Measurements from ENCODE around the gene LRRC4C. TPM values are rescaled to one million over a fixed set of nuclear protein-coding genes. Genes with fewer than 3 reads are reported as not detected.

Gene LRRC4C
- total RNA-seq, 1 experiment from 2014 or later: not detected

- Histone ChIP-seq H3K79me2 (ENCODE audit: low read length) (no peaks in the 10 kb centered on the region), H3K9me2 (replicated peaks; ENCODE audit: low read length) (no peaks in the 10 kb centered on the region), H4K20me1 (ENCODE audit: low read length) (no peaks in the 10 kb centered on the region), H3F3A (ENCODE audit: low read length, unreplicated experiment) (no peaks in the 10 kb centered on the region), H2AFZ (ENCODE audit: low read length) (no peak overlapping the region), H3K36me3 (ENCODE audit: low read depth, low read length) (no peaks in the 10 kb centered on the region), H3K9me3 (ENCODE audit: low read length) (no peaks in the 10 kb centered on the region), H3K4me3 (ENCODE audit: low read length) (no peak overlapping the region), H3K9ac (ENCODE audit: low read length) (no peak overlapping the region), H3K4me2 (ENCODE audit: low read length) (no peak overlapping the region), H3K27ac (ENCODE audit: low read length) (no peak overlapping the region), H3K4me1 (ENCODE audit: insufficient read depth, low read length) (no peaks in the 10 kb centered on the region), H3K27me3 (ENCODE audit: low read length) (no peaks in the 10 kb centered on the region)
- ChIA-PET POLR2A (ENCODE audit: unreplicated experiment) (no interaction called here), CTCF (no interaction called here)
- DNase-seq: no peak
- ATAC-seq: no peak
- no TSS peak for BruUV-seq (replicated peaks)
- no peak for TF ChIP-seq EZH2phosphoT487 (IDR thresholded peaks at IDR 0.05; ENCODE audit: borderline replicate concordance, low read length)
- TF ChIP-seq CTCF (conservative IDR thresholded peaks at IDR 0.05; ENCODE audit: low read depth, low read length): no peak
- intact Hi-C loops (cut with micrococcal nuclease): no loop called here
Measured at GRCh38 chr11:40467771-40468170, 991.7 kb downstream of the LRRC4C start.

DNA sequence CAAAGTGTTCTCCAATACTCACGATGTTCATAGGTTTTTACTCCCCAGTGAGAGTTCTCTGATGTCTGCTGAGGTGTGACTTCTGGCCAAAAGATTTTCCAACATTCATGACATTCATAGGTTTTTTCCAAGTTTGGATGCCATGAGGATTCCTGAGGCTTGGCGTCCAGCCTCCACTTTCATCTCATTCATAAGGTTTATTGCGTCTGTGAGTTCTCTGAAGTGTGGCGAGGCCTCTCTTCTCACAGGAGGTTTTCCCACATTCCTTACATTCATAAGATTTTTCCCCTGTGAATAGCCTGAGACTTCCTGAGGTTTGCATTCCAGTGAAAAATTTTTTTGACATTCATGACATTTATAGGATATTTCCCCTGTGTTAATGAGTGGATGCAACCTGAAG, 1014.1 kb downstream of the LRRC4C start:
- no peaks in the 10 kb centered on the region for H3K4me1 ChIP-seq (ENCODE audit: insufficient read depth, low read length)
- H4K20me1 ChIP-seq (ENCODE audit: low read length): no peaks in the 10 kb centered on the region
- ChIA-PET POLR2A (ENCODE audit: unreplicated experiment) (no interaction called here), CTCF (no interaction called here)
- H2AFZ ChIP-seq (ENCODE audit: low read length): no peak overlapping the region
- intact Hi-C loops (cut with micrococcal nuclease): no loop called here
- no peaks in the 10 kb centered on the region for H3F3A ChIP-seq (ENCODE audit: low read length, unreplicated experiment)
- TF ChIP-seq EZH2phosphoT487 (IDR thresholded peaks at IDR 0.05; ENCODE audit: borderline replicate concordance, low read length) (no peak), EZH2 (IDR thresholded peaks at IDR 0.05; ENCODE audit: low read length, unreplicated experiment) (no peak), CTCF (conservative IDR thresholded peaks at IDR 0.05; ENCODE audit: low read depth, low read length) (no peak)
- H3K4me3 ChIP-seq (ENCODE audit: low read length): no peak overlapping the region
- H3K27ac ChIP-seq (ENCODE audit: low read length): no peak overlapping the region
- DNase-seq (no peak), ATAC-seq (no peak)
- H3K9ac ChIP-seq (ENCODE audit: low read length): no peak overlapping the region
- no peaks in the 10 kb centered on the region for H3K79me2 ChIP-seq (ENCODE audit: low read length)
- BruUV-seq (replicated peaks): no TSS peak
- H3K9me3 ChIP-seq (ENCODE audit: low read length): peaks cover 17% of the 10 kb centered on the region; the same call in 1 of the 2 replicates
- H3K27me3 ChIP-seq (ENCODE audit: low read length): no peaks in the 10 kb centered on the region
- H3K9me2 ChIP-seq (replicated peaks; ENCODE audit: low read length): no peaks in the 10 kb centered on the region
- no peaks in the 10 kb centered on the region for H3K36me3 ChIP-seq (ENCODE audit: low read depth, low read length)
- no peak overlapping the region for H3K4me2 ChIP-seq (ENCODE audit: low read length)

DNA sequence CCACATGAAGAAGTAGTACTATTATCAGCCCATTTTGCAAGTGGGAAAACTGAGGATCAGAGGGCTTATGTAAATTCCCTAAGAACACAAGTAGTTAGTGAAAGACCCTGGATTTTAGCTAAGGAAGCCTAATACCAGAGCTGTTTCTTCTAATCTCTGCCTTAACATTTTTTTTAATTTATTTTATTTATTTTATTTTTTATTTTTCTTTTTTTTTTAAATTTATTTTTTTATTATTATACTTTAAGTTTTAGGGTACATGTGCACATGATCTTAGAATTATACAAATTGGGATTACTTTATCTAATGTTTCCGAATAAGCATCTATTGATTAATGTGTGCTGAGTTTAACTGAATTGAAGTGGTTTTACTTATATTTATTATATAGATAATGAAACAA, 1015.3 kb downstream of the LRRC4C start:
- Histone ChIP-seq H3K36me3 (ENCODE audit: low read depth, low read length) (no peaks in the 10 kb centered on the region), H3K4me1 (ENCODE audit: insufficient read depth, low read length) (no peaks in the 10 kb centered on the region), H3K27me3 (ENCODE audit: low read length) (no peaks in the 10 kb centered on the region), H3K4me2 (ENCODE audit: low read length) (no peak overlapping the region), H3K9me3 (ENCODE audit: low read length) (peaks cover 17% of the 10 kb centered on the region; the same call in 1 of the 2 replicates), H2AFZ (ENCODE audit: low read length) (no peak overlapping the region), H3F3A (ENCODE audit: low read length, unreplicated experiment) (no peaks in the 10 kb centered on the region), H3K4me3 (ENCODE audit: low read length) (no peak overlapping the region), H4K20me1 (ENCODE audit: low read length) (no peaks in the 10 kb centered on the region), H3K27ac (ENCODE audit: low read length) (no peak overlapping the region), H3K9me2 (replicated peaks; ENCODE audit: low read length) (no peaks in the 10 kb centered on the region), H3K9ac (ENCODE audit: low read length) (no peak overlapping the region), H3K79me2 (ENCODE audit: low read length) (no peaks in the 10 kb centered on the region)
- BruUV-seq (replicated peaks): no TSS peak
- intact Hi-C loops (cut with micrococcal nuclease): no loop called here
- no peak for ATAC-seq
- CTCF ChIA-PET: no interaction called here
- POLR2A ChIA-PET (ENCODE audit: unreplicated experiment): no interaction called here
- no peak for DNase-seq
- TF ChIP-seq EZH2 (IDR thresholded peaks at IDR 0.05; ENCODE audit: low read length, unreplicated experiment) (no peak), CTCF (conservative IDR thresholded peaks at IDR 0.05; ENCODE audit: low read depth, low read length) (no peak), EZH2phosphoT487 (IDR thresholded peaks at IDR 0.05; ENCODE audit: borderline replicate concordance, low read length) (no peak)
